Ovary (tissue), 3 donors: ENCODE data around the gene ACHE.

Source experiments
- CTCF ChIP-seq, 3 donors: fragments of 450-650 bp in 2 of 3; fragments of 200-600 bp in 1 of 3; IDR thresholded peaks; one replicate each; pipeline versions ENCODE4 v1.5.1 to v1.8.0; 2016 to 2022; ENCODE audit warnings: antibody characterized with exemption in 3 of 3, mild to moderate bottlenecking in 1 of 3
- EP300 ChIP-seq: sonication (generic); formaldehyde crosslinking; IDR thresholded peaks from one replicate; pipeline ENCODE4 v1.6.1; 2017; ENCODE audit warnings: antibody characterized with exemption
- POLR2A ChIP-seq: fragments of 450-650 bp; IDR thresholded peaks from one replicate; pipeline ENCODE4 v1.6.1; 2017; ENCODE audit warnings: antibody characterized with exemption, mild to moderate bottlenecking, moderate library complexity
- donor health status: DM: no; HTN: no; CAD: no.

- no peak for TF ChIP-seq POLR2A
- TF ChIP-seq CTCF (IDR thresholded peaks at IDR 0.05): no peak
- no peak for TF ChIP-seq EP300
These were observed 34.1 kb upstream of the ACHE start for GRCh38 chr7:100929808-100930174.
